Glomerular endothelial cell (primary cell): Measurements from ENCODE around the gene CUL3. TPM values are rescaled to one million over a fixed set of nuclear protein-coding genes. Genes with fewer than 3 reads are reported as not detected.

Source experiments
- DNase-seq: peaks from one replicate; pipeline ENCODE4 v3.0.0-alpha.2; 2011; ENCODE audit warnings: low read depth, low spot score; ENCODE audit errors: extremely low read depth
- total RNA-seq: library from RNA; depleted of rRNA; stranded (reverse); fragments of >200 nt; gene quantifications from 2 replicates; pipeline ENCODE4 v1.2.3, GENCODE V29; 2015

Gene CUL3
- total RNA-seq, 1 donor from 2014 or later: 69.4 TPM

DNA sequence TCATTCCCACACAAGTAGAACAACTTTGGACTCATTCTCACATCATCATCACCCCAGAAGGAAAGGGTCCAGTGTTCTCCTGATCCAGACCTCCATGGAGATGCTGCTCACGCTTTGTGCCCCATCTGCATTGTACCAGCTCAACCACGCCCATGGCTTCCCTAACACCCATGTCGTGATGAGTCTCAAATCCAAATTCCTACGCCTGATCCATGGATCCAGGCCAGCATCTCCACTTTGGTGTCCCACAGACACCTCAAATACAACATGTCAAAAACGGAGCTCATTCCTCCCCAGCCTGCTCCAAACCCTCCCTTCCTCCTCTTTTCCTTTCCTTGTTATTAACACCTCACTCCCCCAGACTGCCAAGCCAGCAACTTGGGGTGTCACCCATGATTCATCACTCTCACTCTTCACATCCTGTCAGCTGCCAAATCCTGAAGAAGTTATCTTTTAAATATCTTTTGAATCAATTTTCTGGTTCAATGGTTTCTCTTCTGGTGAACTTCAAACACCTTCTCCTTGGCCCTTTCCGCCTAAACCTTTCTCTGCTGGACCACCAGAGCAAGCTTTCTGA, 153.1 kb downstream of the CUL3 start:
- no peak for DNase-seq

DNA sequence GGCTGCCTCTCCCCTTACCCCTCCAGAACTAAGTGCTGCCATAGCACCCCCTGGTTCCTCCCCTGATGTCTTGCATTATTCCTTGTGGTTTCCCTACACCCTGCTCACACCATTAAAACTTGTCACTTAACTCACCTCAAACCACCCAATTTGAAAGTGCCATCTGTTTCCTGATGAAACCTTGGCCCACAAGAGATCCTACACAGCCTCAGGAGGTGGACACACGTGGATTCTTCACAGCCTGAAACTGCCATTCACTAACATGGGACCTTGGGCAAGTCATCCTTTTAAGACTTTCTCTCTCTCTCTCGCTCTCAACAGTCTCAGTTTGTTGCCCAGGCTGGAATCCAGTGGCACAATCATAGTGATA, 155.7 kb downstream of the CUL3 start:
- DNase-seq: no peak

DNA sequence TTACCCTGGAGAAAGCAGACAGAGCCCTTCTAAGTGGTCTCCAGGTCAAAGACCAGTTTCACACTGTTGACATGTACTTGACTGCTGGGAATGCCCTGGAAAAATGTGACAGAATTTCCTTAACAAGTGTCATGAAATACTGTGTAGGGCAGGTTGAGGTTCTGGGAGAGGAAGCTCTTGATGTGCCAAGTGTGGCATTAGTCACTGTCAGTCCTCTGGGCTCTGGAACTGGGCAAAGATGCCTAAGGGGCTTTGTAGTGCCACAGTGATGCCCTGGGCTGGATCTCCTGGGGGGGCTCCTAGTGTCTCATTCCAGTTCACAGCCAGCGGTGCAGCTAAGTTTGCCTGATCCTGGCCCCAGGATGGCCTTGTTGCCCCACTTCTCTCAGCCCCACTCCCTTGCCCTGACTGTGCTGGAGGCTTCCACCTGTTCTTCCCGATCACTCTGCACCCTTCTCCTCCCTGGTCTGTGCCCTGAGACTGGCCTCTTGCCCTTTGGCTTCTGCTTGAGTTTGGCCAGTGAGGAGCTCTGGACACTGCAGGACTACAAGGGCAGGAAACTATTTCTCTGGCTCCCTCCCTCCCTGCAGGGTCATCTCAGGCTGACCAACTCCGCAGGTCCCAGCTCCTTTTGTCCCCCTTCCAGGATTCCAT, 156.2 kb downstream of the CUL3 start:
- DNase-seq: no peak

DNA sequence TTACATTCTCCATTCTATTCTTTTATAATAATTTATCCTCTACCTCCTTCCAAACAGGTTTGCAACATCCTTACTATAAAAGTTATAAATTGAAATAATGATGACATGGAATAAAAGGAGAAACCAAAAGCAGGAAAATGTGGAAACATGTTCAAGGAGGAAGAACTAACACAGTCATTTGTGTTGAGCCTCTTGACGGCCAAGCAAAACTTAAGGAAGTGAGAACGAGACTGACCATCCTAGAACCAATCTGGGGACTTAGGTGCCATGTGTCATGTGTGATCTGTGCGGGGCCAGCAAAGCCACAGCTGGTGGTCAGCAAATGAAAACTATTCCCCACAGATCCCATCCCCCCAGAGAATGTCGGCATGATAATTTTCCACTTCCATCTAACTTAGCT, 157.7 kb downstream of the CUL3 start:
- no peak for DNase-seq

DNA sequence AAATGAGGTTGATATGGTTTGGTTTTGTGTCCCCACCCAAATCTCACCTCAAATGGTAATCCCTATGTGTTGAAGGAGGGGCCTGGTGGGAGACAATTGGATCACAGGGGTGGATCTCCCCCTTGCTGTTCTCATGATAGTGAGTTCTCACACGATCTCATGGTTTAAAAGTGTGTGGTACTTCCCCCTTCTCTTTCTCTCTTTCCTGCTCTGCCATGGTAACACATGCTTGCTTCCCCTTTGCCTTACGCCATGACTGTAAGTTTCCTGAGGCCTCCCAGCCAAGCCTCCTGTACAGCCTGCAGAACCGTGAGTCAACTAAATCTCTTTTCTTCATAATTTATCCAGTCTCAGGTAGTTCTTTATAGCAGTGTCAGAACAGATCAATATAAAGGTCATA, 158.5 kb downstream of the CUL3 start:
- DNase-seq: no peak

DNA sequence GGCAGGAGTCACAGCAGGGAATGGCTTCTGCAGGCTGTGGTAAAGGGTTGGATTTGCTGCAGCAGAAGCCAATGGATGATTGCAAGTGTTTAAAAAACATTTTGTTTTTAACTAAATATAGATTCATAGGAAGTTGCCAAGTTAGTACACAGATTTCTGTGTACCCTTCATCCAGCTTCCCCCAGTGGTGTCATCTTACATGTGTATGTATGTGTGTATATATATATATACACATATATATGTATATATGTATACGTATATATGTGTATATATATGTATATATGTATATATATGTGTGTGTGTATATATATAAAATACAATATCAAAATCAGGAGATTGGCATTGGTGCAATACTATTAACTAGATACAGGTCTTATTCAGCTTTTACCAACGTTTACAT, 164.1 kb downstream of the CUL3 start:
- no peak for DNase-seq

Other genes with a start within 250 kb of the CUL3 start
- 50.3 and 156 TPM in 2 replicates for gene FAM124B, start 183.3 kb downstream of the CUL3 start, total RNA-seq
- gene CCDC195, start 131.0 kb upstream of the CUL3 start, total RNA-seq: not detected in 2 replicates